Raji (cell line): ENCODE data around the gene TMEM132E.

Source experiments
- POLR2A ChIP-seq: IDR thresholded peaks from 2 replicates; pipeline ENCODE4 v1.6.1; 2011; ENCODE audit warnings: low read depth, low read length, control low read depth; ENCODE audit not compliant: insufficient read depth

TMEM132E gene

DNA sequence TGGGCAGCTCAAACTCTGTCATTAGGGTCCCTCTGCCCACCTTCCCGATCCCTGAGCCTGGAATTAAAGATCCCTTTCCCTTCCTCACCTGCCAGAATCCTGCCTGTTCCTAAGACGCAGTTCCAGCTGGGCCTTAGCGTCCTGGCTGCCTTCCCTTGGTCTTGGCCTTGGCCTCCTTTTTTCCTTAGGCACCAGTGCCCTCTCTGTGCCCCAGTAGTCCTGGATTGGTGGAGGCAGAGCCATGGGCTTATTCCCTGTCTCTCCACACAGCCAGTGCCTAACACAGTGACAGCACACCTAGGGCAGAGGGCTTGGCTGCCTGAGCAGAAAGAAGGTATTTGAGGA is 3.5 kb downstream of the TMEM132E start:
- TF ChIP-seq POLR2A = no peak

DNA sequence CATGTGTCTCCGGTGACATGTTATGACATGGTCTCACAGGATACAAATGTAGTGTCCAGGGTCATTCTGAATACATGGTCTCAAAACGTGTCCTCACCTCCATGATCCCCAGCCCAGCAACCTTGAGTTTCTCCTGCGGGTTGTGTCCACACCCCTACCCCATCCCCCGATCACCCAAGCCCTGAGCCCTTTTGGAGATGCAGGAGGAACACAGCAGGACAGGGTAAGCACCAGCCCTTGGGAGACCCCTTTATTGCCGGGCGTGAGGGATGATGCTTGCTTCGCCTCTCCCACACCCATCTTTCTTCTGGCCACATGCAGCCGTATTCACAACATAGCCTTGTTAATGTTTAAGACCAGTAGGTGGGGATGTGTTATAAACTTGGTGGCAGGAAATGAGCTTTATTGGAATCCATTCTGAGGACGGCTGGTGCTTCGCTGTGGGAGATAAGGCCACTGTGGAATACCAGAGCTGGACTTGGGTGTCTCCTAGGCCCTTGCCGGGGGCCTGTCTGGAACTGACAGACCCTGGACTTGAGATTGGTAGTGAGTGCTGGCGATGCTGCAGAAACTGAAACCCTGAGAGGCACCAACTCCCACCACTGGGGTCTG is 5.5 kb downstream of the TMEM132E start:
- no peak for TF ChIP-seq POLR2A

DNA sequence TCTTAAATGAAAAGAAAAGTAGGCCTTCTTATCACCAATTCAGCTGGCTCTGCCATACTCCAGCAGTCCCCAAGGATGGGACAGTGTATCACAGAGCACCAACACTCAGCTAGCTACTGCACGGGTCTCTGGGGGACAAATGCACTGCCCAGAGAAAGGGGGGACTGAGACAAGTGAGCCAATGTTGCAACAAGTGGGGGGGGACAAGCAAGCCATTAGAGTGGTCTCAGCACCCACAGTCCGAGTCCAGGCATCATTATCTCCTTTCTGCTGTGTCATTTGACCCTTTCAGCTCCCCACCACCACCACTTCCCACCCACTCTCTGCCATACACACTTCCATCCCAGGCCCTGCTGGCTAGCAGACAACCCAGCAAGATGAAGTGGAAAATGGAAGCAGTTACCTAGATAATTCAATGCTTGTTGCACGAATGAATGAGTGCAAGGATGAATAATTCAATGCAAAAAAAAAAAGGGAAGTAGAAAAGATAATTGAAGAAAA is 7.0 kb downstream of the TMEM132E start:
- no peak for TF ChIP-seq POLR2A

DNA sequence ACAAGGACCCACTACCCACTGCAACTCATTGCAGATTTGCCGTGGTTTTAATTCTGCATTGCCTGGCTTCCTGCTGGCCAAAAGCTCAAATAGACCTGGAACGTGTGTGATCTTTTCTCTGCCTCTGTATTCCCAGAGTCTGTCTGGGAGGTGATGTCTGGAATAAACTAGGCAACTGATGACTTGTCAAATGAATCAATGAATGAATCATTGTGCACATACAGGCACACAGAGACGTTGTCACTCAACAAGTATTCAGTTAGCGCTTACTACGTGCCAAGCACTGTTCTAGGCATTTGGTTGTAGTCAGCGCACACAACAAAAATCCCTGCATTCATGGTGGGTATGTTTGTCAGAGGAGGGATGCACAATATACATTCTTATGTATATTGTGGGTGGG is 8.9 kb downstream of the TMEM132E start:
- TF ChIP-seq POLR2A = no peak

DNA sequence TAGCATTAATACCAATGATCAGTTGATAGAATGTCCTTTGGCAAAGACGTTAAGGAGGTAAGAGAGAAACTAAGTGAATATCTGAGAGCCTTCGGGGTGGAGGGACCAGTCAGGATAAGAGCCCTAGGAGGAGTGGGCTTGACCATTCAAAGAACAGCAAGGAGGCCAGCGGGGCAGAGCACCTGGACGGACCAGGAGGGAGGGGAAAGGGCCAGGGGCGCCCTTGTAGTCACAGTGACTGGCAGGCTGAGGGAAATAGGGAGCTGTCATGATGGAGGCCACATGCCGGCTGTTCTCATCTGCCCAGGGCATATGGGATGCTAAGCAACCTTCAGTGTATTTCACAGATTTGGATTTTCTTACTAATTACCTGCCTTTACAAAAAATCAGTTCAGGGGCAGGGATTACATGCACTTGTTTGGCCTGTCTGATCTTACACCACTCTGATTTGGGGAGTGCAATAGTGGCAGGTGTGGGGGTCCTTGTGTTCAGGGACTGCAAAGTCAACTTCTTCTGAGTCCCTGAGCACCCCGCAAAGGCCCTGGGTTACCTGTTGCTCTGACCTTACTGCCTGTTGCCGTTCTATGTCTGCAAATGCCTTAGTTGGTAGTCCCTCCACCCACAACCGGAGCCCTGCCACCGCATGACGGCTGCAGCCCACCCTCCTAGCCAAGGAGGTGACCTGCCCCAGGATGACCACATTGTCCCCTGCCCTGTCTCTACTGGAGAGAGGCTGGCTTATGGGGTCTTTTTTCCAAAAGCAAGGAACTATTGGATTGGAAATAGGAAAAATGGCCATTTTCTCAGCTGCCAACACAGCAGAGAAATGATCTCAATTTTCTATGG is 10.0 kb downstream of the TMEM132E start:
- no peak for TF ChIP-seq POLR2A

DNA sequence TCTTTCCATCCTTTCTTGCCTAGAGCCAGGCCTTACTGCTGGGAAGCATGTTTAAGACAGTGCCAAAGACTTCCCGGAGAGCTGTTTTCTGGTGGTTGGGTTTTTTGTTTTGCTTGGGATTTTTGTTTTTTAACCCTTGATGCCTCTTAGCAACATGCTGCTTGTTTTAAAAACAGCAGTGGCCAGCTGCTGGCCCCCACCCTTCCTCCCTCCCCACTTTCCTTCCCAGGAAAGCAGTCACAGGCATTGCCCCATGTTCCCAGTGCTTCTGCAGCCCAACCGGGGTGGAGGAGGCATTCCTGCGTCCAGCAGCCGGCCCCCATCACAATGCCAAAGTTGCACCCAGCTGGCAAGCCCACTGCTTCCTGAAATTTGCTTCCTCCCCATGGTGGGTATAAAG is 12.6 kb downstream of the TMEM132E start:
- no peak for TF ChIP-seq POLR2A

DNA sequence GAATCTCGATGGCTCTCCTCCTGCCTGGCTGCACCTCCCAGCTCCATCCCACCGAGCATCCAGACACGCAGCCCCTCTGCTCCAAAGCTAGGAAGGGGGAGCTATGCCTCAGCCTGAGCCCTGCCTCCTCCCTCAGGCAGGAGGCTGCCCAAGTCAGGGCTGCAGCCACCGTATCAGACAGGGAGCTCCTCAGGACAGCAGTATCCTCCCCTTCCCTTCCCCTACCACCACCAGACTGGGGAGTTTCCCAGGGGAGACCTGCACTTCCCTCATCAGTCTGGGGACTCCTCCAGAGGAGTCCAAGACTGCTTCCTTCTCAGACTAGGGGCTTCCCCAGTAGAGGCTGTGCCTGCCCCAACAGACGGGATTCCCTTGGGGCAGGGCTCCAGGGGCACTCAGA is 17.5 kb downstream of the TMEM132E start:
- TF ChIP-seq POLR2A = no peak

DNA sequence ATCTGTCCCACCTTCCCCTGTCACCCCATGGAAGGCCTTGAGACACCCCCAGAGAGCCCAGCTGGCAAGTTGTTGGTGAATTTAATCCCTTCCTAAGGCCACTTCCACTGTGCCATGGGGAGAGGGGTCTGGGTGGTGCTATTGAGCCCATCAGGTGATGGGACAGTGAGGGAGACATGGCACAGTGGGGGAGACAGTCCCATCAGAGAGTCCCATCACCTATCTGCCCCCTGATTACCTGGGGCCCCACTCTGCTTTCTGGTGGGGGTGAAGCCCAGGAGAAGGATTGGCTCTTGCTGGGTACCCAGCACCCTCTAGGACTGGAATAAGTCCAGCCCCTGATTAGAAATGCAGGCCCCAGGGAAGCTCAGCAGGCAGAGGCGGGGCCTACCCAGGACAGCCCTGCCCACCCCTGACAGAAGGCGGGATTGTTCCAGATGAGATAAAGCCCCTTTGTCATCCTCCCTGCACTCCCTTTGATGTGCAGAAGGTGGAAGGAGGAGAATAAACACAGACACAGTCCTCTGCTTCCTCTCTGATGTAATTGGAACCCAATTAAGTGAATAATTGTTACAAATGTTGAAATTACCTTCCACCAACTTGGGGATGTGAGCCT is 18.9 kb downstream of the TMEM132E start:
- no peak for TF ChIP-seq POLR2A

DNA sequence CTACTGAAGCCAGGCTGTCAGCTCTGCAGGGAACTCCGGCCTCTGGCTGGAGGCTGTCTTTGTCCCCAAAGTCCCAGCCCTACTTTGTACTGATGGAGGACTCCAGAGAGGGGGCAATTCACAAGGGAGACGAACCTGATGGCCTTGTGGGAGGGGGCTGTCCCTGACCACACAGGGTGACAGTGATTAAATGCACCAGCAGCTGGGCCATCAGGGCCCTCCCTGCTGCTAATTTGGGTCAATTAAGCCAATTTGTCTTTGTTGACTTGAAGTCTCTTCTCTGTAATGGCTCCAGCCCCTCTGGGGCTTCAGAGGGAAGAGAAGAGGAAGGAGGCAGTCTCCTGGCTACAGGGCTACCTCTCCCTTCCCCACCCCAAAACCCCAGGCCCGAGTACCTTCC is 22.0 kb downstream of the TMEM132E start:
- TF ChIP-seq POLR2A = no peak

DNA sequence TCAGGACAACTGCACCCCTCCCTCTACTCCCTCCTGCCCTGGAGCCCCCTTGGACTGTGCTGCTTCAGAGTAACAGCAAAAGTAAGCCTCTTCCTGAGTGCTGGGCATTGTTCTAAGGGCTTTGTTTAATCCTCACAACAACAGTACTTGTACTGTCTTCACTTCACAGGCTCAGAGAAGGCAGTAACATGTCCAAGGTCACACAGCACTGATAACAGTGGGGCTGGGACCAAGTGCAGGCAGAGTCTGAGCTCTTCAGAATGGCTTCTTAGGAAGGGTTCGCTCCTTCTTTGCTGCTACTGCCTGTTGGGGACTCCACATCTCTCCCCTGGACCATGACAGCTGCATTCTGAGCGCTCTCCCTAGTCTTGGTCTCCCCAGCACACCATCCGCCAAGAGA is 24.6 kb downstream of the TMEM132E start:
- TF ChIP-seq POLR2A = no peak

DNA sequence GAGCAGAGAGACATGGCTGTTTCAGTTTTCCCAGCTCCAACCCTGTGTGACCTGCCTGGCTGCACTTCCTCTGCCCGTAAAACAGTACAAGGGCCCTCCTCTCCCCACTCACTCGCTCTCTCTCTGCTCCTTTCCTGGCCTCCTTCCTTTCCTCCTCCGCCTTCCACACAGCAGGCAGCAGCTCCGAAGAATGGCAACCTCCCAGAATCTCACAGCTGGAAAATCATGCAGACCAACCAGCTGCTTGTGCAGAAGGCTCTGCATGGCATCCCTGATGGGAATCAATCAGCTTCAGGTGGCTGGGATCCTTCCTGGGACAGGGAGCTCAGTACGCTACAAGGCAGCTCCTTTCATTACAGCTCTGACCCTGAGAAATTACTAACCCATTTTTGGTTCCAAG is 27.4 kb downstream of the TMEM132E start:
- no peak for TF ChIP-seq POLR2A

DNA sequence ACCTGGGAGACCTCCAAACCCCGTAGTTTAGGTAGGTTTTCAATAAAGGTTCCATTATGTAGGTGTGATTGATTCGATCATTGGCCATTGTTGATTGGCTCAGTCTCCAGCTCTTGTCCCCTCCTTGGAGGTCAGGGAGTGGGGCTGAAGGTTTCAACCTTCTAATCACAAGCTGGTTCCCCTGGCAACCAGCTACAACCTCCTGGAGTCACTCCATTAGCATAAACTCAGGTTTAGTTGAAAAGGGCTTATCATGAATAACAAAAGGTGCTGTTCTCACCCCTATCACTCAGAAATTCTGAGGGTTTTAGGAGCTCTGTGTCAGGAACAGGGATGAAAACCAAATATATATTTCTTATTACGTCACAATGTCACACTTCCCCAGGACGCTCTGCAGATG is 28.5 kb downstream of the TMEM132E start:
- no peak for TF ChIP-seq POLR2A

DNA sequence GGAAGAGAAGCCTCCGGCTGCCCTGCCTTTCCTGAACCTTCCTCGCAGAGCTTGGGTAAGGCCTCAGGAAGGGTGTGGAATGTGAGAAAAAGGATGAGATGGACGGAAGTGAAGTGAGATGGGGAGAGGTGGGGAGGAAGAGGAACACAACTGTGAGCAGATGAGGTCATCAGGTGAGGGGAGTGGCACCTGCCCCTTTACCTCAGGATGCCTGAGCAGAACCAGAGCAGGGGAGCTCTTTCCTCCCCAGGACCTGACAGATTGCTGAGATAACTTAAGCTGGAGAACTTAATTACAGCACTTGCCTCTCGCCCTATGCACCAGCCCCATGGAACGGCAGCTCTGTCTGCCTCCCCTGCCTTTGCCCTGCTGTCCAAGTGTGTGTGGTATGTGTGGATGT is 29.8 kb downstream of the TMEM132E start:
- TF ChIP-seq POLR2A = no peak

DNA sequence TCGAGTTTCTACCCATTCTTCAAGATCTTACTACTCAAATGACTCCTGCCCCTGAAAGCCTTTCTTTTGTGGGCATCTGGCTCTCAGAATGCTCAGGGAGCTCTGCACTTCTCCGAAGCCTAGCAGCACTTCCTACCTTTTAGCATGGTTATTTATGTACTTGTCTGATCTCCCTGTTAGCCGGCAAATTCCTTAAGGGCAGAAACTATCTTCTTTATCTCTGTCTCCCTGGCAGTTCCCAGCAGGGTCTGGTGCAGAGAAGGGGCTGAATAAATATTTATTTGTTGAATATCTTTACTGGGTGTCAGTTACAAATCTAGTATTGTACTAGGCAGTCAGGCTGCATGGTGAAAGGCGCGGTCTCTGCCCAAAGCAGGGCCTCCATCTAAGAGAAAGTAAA is 30.7 kb downstream of the TMEM132E start:
- no peak for TF ChIP-seq POLR2A

DNA sequence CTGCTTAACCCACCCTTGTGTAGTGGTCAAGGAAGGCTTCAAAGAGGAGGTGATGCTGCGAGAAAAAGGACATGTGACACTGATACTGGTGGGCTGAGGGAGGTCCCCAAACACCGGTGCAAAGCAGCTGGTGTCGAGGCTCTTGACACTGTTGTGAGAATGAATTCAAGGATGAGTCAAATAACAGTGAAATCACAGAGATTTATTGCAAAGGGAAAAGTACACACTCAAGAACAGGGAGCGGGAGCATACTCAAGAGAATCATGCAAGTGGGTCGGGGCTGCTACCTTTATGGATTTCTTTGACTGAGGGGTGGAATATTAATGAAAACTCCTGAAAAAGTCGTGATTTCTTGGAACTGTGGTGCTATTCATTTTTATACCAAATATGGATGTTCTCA is 31.1 kb downstream of the TMEM132E start:
- no peak for TF ChIP-seq POLR2A
